ENCODE measurements around the gene CCNB1. TPM values are rescaled to one million over a fixed set of nuclear protein-coding genes. Genes with fewer than 3 reads are reported as not detected.

CCNB1 gene
- total and polyA plus RNA-seq, 4 donors = 1.5 to 4.6 (median 1.8) TPM

DNA sequence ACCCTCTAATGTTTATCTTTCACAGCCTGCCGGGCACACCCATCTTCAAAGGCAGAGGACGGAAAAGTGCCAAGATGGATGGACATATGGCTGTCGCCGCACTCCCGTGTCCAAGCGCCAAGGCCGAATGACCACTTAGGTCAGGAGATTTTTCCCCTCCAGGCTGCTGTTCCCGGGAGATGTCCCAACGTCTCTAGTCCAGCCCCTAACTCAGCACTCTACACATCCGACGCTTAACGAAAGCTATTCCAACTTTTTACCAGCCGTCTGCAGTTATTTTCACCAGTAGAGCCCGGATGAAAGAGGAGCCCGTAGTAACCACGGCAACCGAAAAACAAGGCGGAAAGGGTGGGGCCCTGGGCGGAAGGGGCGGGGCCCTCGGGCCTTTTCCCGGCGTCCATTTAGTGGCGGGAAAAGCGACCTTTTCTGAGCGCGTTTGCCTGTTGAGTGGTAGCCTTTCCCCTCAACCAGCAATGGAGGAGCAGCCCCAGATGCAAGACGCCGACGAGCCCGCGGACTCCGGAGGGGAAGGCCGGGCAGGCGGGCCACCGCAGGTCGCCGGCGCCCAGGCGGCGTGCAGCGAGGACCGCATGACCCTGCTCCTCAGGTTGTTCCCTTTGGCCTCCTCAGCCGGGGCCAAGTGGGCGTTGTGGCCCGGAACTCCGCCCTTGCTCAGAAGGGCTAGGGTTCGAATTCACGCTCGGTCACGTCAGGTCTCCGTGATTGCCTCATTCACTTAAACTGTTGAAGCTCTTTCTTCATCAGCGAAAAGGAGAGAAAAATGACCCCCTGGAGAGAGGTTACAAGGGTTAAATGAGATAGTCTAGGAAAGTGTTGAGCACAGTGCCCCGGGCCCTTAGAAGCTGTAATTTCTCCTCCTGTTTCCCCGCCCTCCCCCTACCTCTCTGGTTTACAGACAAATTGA lies 22.5 kb downstream of the CCNB1 start, which contains the start of gene CENPH:
Gene CENPH, plus strand, starts transcription at position 422 of the 925 bp plus-strand sequence. Its CDS starts 52 bp downstream, at position 474.
- Histone ChIP-seq H3K4me1 (ENCODE audit: control insufficient read depth in 1 of 2, insufficient read depth in 2 of 2, low read length in 2 of 2) (peaks cover 0 to 2% of the 10 kb centered on the region in 2 donors), H3K27ac (ENCODE audit: low read depth in 1 of 2, low read length in 2 of 2) (peak within 1 kb of the TSS in 1 of 2 donors; percentile 47), H3K4me3 (ENCODE audit: low read length in 2 of 2) (peak within 1 kb of the TSS; percentile 50 to 72), H3K9me3 (ENCODE audit: control insufficient read depth, low read length) (no peaks in the 10 kb centered on the region), H3K36me3 (ENCODE audit: control insufficient read depth in 1 of 2, insufficient read depth in 2 of 2, low read length in 1 of 2) (no peaks in the 10 kb centered on the region), H3K27me3 (ENCODE audit: control insufficient read depth in 1 of 2, insufficient read depth in 2 of 2, low read length in 1 of 2) (no peaks in the 10 kb centered on the region)
- 0% methylated on average over 54 to 55 of the region's 55 CpGs for WGBS, 2 donors
- DNase-seq = peak; percentile 94 to 95
- intact Hi-C loops (cut with DNase I) = no loop called here
- ATAC-seq (ENCODE audit: low FRiP score) = peak; percentile 97

DNA sequence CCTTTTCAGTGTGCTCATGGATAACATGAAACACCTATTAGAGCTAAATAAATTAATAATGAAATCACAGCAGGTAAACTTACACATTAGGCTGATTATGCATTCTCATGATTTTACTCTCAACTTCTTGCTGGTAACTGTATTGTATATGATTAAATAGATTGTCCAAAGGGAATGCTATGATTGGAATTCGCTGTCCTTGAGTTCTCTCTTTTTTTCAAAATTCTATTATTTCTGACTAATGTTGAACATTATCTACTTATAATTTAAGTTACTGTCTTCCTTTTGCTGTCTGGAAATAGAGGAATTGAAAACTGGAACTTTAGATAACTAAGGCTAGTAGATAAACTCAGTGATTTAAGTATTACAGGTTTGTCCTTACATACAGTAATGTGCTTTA lies 35.5 kb downstream of the CCNB1 start:
- intact Hi-C loops (cut with DNase I) = no loop called here
- 85 to 91% methylated on average over 1 of the region's 1 CpG for WGBS, 2 donors
- no peak for ATAC-seq (ENCODE audit: low FRiP score)

GRCh38 chr5:69206528-69207190 lies 39.7 kb downstream of the CCNB1 start:
- H3K36me3 ChIP-seq (ENCODE audit: control insufficient read depth in 1 of 2, insufficient read depth in 2 of 2, low read length in 1 of 2) = no peaks in the 10 kb centered on the region
- DNase-seq = no peak

More for the DNA sequence above, 35.5 kb downstream of the CCNB1 start:
- Histone ChIP-seq H3K27ac (ENCODE audit: low read depth in 1 of 2, low read length in 2 of 2) (no peak overlapping the region), H3K9me3 (ENCODE audit: control insufficient read depth, low read length) (no peaks in the 10 kb centered on the region), H3K4me1 (ENCODE audit: control insufficient read depth in 1 of 2, insufficient read depth in 2 of 2, low read length in 2 of 2) (no peaks in the 10 kb centered on the region), H3K36me3 (ENCODE audit: control insufficient read depth in 1 of 2, insufficient read depth in 2 of 2, low read length in 1 of 2) (no peaks in the 10 kb centered on the region), H3K4me3 (ENCODE audit: low read length in 2 of 2) (no peak overlapping the region), H3K27me3 (ENCODE audit: control insufficient read depth in 1 of 2, insufficient read depth in 2 of 2, low read length in 1 of 2) (no peaks in the 10 kb centered on the region)
- DNase-seq = no peak

DNA sequence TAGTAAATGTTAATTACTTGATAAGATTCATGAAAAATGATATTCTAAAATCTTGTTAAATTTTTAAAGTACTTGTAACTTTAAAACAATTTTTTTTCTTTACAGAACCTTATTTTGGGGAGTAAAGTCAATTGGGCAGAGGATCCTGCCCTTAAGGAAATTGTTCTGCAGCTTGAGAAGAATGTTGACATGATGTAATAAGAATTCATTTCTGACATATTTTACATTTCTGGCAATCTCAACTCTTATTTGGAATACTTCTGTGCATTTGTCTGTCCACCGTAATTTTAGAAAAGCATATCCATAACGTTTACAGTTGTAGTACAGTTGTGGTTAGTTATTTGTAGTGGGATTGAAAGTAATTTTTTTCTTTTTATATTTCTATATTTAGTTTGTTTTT lies 42.7 kb downstream of the CCNB1 start:
- intact Hi-C loops (cut with DNase I) = loop anchor here in 1 of 2 donors (10.0 kb wide), 2 partner anchors 45 to 65 kb away; partner anchors contain the start of gene CCNB1
- Histone ChIP-seq H3K4me3 (ENCODE audit: low read length in 2 of 2) (no peak overlapping the region), H3K36me3 (ENCODE audit: control insufficient read depth in 1 of 2, insufficient read depth in 2 of 2, low read length in 1 of 2) (no peaks in the 10 kb centered on the region), H3K9me3 (ENCODE audit: control insufficient read depth, low read length) (no peaks in the 10 kb centered on the region), H3K4me1 (ENCODE audit: control insufficient read depth in 1 of 2, insufficient read depth in 2 of 2, low read length in 2 of 2) (no peaks in the 10 kb centered on the region), H3K27me3 (ENCODE audit: control insufficient read depth in 1 of 2, insufficient read depth in 2 of 2, low read length in 1 of 2) (no peaks in the 10 kb centered on the region), H3K27ac (ENCODE audit: low read depth in 1 of 2, low read length in 2 of 2) (no peak overlapping the region)
- DNase-seq (no peak), ATAC-seq (ENCODE audit: low FRiP score) (no peak)
- 16 to 20% methylated on average over 2 of the region's 2 CpGs for WGBS, 2 donors

More at GRCh38 chr5:69206528-69207190, 39.7 kb downstream of the CCNB1 start:
- no peak for ATAC-seq (ENCODE audit: low FRiP score)
- Histone ChIP-seq H3K4me1 (ENCODE audit: control insufficient read depth in 1 of 2, insufficient read depth in 2 of 2, low read length in 2 of 2) (no peaks in the 10 kb centered on the region), H3K27me3 (ENCODE audit: control insufficient read depth in 1 of 2, insufficient read depth in 2 of 2, low read length in 1 of 2) (no peaks in the 10 kb centered on the region), H3K4me3 (ENCODE audit: low read length in 2 of 2) (no peak overlapping the region), H3K9me3 (ENCODE audit: control insufficient read depth, low read length) (no peaks in the 10 kb centered on the region), H3K27ac (ENCODE audit: low read depth in 1 of 2, low read length in 2 of 2) (no peak overlapping the region)
- 80 to 89% methylated on average over 5 of the region's 5 CpGs for WGBS, 2 donors
- intact Hi-C loops (cut with DNase I) = no loop called here

GRCh38 chr5:69211200-69211599 lies 44.2 kb downstream of the CCNB1 start:
- H3K4me3 ChIP-seq (ENCODE audit: low read length in 2 of 2) = no peak overlapping the region
- no peaks in the 10 kb centered on the region for H3K36me3 ChIP-seq (ENCODE audit: control insufficient read depth in 1 of 2, insufficient read depth in 2 of 2, low read length in 1 of 2)
- H3K9me3 ChIP-seq (ENCODE audit: control insufficient read depth, low read length) = no peaks in the 10 kb centered on the region
- intact Hi-C loops (cut with DNase I) = loop anchor here in 1 of 2 donors (10.0 kb wide), 2 partner anchors 46 to 64 kb away; partner anchors contain the start of gene CCNB1
- DNase-seq (no peak), ATAC-seq (ENCODE audit: low FRiP score) (no peak)
- H3K4me1 ChIP-seq (ENCODE audit: control insufficient read depth in 1 of 2, insufficient read depth in 2 of 2, low read length in 2 of 2) = no peaks in the 10 kb centered on the region
- no peaks in the 10 kb centered on the region for H3K27me3 ChIP-seq (ENCODE audit: control insufficient read depth in 1 of 2, insufficient read depth in 2 of 2, low read length in 1 of 2)
- no peak overlapping the region for H3K27ac ChIP-seq (ENCODE audit: low read depth in 1 of 2, low read length in 2 of 2)
- WGBS, 2 donors = 60 to 67% methylated on average over 2 of the region's 2 CpGs

GRCh38 chr5:69212022-69212421 lies 45.1 kb downstream of the CCNB1 start:
- Histone ChIP-seq H3K9me3 (ENCODE audit: control insufficient read depth, low read length) (no peaks in the 10 kb centered on the region), H3K4me1 (ENCODE audit: control insufficient read depth in 1 of 2, insufficient read depth in 2 of 2, low read length in 2 of 2) (no peaks in the 10 kb centered on the region), H3K27me3 (ENCODE audit: control insufficient read depth in 1 of 2, insufficient read depth in 2 of 2, low read length in 1 of 2) (no peaks in the 10 kb centered on the region), H3K27ac (ENCODE audit: low read depth in 1 of 2, low read length in 2 of 2) (no peak overlapping the region), H3K36me3 (ENCODE audit: control insufficient read depth in 1 of 2, insufficient read depth in 2 of 2, low read length in 1 of 2) (no peaks in the 10 kb centered on the region), H3K4me3 (ENCODE audit: low read length in 2 of 2) (no peak overlapping the region)
- ATAC-seq (ENCODE audit: low FRiP score) (no peak), DNase-seq (no peak)
- 83 to 91% methylated on average over 2 of the region's 2 CpGs for WGBS, 2 donors
- intact Hi-C loops (cut with DNase I) = loop anchor here in 1 of 2 donors (10.0 kb wide), 2 partner anchors 47 to 63 kb away; partner anchors contain the start of gene CCNB1

GRCh38 chr5:69213513-69214215 lies 46.7 kb downstream of the CCNB1 start:
- 87 to 88% methylated on average over 4 of the region's 4 CpGs for WGBS, 2 donors
- Histone ChIP-seq H3K9me3 (ENCODE audit: control insufficient read depth, low read length) (no peaks in the 10 kb centered on the region), H3K4me1 (ENCODE audit: control insufficient read depth in 1 of 2, insufficient read depth in 2 of 2, low read length in 2 of 2) (no peaks in the 10 kb centered on the region), H3K27me3 (ENCODE audit: control insufficient read depth in 1 of 2, insufficient read depth in 2 of 2, low read length in 1 of 2) (no peaks in the 10 kb centered on the region), H3K36me3 (ENCODE audit: control insufficient read depth in 1 of 2, insufficient read depth in 2 of 2, low read length in 1 of 2) (no peaks in the 10 kb centered on the region), H3K27ac (ENCODE audit: low read depth in 1 of 2, low read length in 2 of 2) (no peak overlapping the region), H3K4me3 (ENCODE audit: low read length in 2 of 2) (no peak overlapping the region)
- ATAC-seq (ENCODE audit: low FRiP score) (no peak), DNase-seq (no peak)
- intact Hi-C loops (cut with DNase I) = loop anchor here in 1 of 2 donors (10.0 kb wide), 2 partner anchors 49 to 61 kb away; partner anchors contain the start of gene CCNB1

GRCh38 chr5:69217151-69217511 lies 50.2 kb downstream of the CCNB1 start:
- Histone ChIP-seq H3K4me1 (ENCODE audit: control insufficient read depth in 1 of 2, insufficient read depth in 2 of 2, low read length in 2 of 2) (no peaks in the 10 kb centered on the region), H3K9me3 (ENCODE audit: control insufficient read depth, low read length) (no peaks in the 10 kb centered on the region), H3K4me3 (ENCODE audit: low read length in 2 of 2) (peak overlapping the region; percentile 7 to 40), H3K36me3 (ENCODE audit: control insufficient read depth in 1 of 2, insufficient read depth in 2 of 2, low read length in 1 of 2) (no peaks in the 10 kb centered on the region), H3K27me3 (ENCODE audit: control insufficient read depth in 1 of 2, insufficient read depth in 2 of 2, low read length in 1 of 2) (no peaks in the 10 kb centered on the region), H3K27ac (ENCODE audit: low read depth in 1 of 2, low read length in 2 of 2) (no peak overlapping the region)
- WGBS, 2 donors = 18 to 21% methylated on average over 6 of the region's 6 CpGs
- intact Hi-C loops (cut with DNase I) = loop anchor here in 1 of 2 donors (10.0 kb wide), 2 partner anchors 52 to 58 kb away; partner anchors contain the start of gene CCNB1
- ATAC-seq (ENCODE audit: low FRiP score) = no peak
- DNase-seq = no peak

Measured in aorta (tissue), 5 donors.